GM10266 (cell line): Measurements from ENCODE around the gene PCID2.

Experiments used
- DNase-seq: peaks from one replicate; pipeline ENCODE4 v3.0.0; 2012; ENCODE audit errors: extremely low spot score
- TF ChIP-seq, protein P1 (sequence below): IDR thresholded peaks from 2 replicates; pipeline ENCODE4 v1.5.1; 2012; ENCODE audit warnings: mild to moderate bottlenecking, low read depth; ENCODE audit not compliant: control insufficient read depth, insufficient read depth; ENCODE audit errors: missing control alignments

Gene PCID2

DNA sequence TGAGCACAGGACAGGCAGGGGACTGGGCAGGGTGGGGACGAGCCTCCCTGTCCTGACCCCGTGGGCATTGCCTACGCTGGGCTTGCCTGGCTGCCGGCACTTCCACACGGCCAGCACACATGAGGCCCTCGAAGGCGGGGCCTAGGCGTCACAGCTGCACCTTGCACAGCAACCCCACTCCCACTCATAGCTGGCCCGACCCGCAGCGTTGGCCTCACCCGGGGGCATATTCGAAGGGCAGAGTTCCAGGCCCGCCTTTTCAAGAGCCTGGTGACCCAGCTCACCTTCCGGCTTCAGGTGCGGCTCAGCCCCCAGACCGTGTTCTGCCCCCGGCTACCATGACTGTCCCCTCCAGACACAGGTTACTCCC is 66.9 kb downstream of the PCID2 start:
- no peak for DNase-seq
- TF ChIP-seq, protein P1, sequence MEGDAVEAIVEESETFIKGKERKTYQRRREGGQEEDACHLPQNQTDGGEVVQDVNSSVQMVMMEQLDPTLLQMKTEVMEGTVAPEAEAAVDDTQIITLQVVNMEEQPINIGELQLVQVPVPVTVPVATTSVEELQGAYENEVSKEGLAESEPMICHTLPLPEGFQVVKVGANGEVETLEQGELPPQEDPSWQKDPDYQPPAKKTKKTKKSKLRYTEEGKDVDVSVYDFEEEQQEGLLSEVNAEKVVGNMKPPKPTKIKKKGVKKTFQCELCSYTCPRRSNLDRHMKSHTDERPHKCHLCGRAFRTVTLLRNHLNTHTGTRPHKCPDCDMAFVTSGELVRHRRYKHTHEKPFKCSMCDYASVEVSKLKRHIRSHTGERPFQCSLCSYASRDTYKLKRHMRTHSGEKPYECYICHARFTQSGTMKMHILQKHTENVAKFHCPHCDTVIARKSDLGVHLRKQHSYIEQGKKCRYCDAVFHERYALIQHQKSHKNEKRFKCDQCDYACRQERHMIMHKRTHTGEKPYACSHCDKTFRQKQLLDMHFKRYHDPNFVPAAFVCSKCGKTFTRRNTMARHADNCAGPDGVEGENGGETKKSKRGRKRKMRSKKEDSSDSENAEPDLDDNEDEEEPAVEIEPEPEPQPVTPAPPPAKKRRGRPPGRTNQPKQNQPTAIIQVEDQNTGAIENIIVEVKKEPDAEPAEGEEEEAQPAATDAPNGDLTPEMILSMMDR = no peak

DNA sequence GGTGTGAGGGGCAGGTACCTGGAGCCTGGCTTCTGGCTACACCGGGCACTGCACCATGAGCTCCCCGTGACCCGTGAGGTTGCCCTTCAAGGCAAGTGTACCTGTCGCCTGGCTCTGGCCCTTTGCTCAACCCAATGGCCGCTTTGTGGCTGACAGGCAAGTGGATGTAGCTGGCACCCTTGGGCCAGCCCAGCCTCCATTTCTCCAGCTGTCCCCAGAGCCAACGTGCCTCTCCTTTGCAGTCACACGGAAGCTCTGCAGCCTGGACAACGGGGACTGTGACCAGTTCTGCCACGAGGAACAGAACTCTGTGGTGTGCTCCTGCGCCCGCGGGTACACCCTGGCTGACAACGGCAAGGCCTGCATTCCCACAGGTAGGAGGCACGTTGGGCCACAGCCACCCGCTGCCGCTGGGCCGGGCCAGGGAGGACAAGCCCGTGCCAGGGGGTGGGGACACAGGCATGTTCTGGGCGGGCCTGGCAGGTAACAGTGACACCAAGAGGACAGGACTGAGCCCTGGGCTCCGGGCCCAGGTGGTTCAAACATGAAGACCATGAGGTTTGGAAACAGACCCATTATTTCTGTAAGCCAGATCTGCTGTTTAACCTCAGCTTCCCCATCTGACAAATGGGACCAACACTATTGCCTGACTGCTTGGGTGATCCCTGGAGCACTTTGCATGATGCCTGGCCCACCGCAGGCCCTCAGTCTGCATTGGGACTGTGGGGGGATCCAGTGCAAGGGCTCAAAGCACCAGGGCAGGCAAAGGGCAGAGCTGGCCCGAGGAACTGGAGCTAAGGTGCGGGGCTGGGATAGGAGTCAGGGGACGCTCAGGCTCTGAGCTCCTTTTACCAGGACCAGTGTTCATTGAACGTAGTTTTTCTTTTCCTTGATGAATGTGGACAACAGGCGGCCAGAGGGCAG is 67.5 kb downstream of the PCID2 start:
- TF ChIP-seq, protein P1 = no peak
- no peak for DNase-seq

DNA sequence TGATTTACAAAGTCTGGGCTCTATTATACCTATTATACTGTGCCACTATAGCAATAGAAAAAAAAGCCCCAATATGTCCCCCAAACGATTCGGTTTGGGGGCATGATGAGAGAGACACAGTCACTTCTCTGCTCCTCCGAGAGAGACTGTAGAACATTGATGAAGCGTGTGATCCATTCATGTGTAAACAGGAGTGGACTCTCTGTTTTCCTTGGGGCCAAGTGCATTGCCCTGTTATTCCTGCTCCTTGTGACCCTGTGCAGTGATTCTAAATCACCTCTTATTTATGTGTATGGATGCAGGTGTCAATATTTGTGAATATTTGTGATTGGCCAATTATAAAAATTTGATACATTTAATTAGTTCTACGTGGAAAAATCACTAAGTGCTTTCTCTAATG is 68.9 kb downstream of the PCID2 start:
- TF ChIP-seq, protein P1 = no peak
- DNase-seq = no peak

DNA sequence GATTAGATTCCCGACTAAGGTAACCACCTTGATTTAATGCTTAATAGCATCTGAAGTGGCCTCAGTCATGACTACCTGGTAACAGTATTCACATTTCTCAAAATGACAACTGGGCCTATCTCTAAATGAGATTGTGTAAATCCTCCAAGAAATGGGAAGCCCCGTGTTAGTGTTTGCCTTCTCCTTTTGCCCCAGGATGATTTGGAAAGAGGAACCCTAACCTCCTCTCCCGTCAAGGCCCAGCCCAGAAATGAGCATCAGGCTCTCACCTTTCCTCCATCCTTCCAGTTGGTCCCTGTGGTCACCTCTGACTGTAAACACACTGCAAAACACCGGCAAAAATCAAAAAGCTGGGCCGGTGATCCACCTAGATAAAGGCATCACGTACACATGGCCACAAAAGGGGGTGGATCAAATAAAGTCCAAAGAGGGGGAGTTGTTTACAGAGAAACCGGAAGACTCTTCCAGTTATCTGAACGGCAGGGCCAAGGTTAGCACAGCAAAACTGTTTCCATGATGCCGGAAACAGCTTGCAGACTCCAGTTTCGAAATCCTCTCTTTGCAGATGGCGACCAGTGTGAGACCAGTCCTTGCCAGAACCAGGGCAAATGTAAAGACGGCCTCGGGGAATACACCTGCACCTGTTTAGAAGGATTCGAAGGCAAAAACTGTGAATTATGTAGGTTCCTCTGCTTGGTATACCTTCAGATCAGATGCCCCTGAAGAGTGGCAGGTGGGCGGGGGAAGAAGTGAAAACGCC is 69.5 kb downstream of the PCID2 start:
- DNase-seq = no peak

DNA sequence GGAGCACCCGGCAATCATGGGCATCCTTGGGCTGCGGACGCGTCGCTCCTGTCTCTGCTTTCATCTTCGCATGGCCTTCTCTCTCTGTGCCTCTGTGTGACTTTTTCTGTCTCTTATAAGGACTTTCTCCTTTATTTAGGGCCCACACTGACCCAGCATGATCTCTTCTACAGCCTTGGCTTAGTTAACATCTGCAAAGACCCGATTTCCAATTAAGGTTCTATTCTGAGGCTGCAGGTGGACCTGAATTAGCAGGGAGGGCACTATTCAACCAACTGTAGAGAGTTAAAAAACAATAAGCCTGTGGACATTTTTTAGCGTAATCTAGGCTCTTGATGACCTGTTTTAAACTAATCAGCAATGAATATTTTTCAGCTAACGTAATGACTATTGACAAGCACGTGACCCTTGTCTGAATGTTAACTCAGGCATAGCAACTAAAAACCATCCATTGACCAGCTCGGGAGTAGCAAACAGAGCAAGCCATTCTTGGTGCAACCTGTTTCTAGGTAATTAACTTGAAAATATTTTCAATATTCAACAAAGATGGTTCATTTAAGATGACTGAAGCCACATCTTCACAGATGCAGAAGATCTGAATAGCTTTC is 70.7 kb downstream of the PCID2 start:
- DNase-seq = no peak
- TF ChIP-seq, protein P1 = no peak

More for the DNA sequence above, 69.5 kb downstream of the PCID2 start:
- TF ChIP-seq, protein P1 = no peak

DNA sequence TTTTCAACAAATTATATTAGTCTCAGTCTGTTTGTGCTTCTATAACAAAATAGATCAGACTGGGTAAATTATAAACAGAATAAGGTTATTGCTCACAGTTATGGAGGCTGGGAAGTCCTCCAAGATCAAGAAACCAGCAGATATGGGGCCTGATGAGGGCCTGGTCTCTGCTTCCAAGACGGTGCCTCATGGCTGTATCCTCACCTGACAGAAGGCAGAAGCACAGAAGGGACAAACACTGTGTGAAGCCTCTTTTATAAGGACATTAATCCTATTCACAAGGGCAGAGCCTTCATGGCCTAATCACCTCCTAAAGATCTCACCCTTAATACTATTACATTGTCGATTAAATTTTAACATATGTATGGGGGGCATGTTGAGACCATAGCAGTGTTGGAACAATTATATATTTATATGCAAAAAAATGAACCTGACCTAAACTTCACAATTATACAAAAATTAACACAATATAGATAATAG is 73.1 kb downstream of the PCID2 start:
- TF ChIP-seq, protein P1 = no peak
- no peak for DNase-seq
